Measurements from ENCODE around the gene C11orf98. TPM values are rescaled to one million over a fixed set of nuclear protein-coding genes. Genes with fewer than 3 reads are reported as not detected.
"Not testable (repeated sequence)": the region's sequence is repeated elsewhere in the genome, so short reads cannot be mapped to it uniquely, and the experiment has no call there.

The C11orf98 gene
- polyA plus RNA-seq, 1 donor from 2014 or later, result 92.0 TPM

DNA sequence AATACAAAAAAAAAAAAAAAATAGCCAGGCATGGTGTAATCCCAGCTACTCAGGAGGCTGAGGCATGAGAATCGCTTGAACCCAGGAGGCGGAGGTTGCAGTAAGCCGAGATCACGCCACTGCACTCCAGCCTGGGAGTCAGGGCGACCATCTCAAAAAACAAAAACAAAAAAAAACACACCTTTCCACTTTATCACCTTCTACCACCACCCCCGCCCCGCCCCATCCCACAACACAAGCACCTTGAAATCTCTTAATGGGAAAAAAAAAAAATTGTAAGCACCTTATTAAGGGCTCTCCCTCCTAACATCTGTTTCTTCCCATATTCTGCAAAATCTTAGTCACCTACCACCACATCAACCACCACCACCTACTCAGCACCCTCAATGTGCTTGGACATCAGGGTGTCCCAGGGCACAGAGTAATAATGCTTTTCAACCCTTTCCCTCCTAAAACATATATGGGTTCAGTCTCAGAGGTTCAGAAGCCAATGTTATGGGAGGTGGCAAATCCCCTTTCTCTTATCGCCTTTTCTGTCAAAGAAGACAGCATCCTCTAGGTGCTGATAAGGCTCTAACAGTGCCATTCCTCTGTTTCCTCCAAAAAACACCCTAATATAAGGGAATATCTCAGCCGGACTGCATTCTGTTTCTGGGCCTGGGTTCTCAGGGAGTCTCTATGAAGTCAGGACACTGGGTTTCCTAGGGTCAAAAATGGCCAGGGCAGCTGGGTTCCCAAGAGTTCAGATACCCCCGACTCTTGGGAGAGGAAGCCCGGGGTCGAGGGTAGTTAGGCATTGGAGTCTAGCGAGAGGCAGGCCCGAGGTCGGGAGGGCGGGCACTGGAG, 12.6 kb downstream of the C11orf98 start:
- H3K9me2 ChIP-seq (ENCODE audit: insufficient read depth, low read length), result no peaks in the 10 kb centered on the region
- H3K9ac ChIP-seq (ENCODE audit: low read length), result peak overlapping the region; percentile 81
- H3K4me2 ChIP-seq (ENCODE audit: low read length), result peak overlapping the region; percentile 61
- H2AFZ ChIP-seq (ENCODE audit: low read depth, low read length), result peak overlapping the region; percentile 43
- H3K79me2 ChIP-seq (replicated peaks; ENCODE audit: insufficient read depth, low read length), result peaks cover 17% of the 10 kb centered on the region
- H3F3A ChIP-seq (ENCODE audit: insufficient read depth, low read length, poor library complexity, severe bottlenecking), result no peaks in the 10 kb centered on the region
- TF ChIP-seq, protein P1, sequence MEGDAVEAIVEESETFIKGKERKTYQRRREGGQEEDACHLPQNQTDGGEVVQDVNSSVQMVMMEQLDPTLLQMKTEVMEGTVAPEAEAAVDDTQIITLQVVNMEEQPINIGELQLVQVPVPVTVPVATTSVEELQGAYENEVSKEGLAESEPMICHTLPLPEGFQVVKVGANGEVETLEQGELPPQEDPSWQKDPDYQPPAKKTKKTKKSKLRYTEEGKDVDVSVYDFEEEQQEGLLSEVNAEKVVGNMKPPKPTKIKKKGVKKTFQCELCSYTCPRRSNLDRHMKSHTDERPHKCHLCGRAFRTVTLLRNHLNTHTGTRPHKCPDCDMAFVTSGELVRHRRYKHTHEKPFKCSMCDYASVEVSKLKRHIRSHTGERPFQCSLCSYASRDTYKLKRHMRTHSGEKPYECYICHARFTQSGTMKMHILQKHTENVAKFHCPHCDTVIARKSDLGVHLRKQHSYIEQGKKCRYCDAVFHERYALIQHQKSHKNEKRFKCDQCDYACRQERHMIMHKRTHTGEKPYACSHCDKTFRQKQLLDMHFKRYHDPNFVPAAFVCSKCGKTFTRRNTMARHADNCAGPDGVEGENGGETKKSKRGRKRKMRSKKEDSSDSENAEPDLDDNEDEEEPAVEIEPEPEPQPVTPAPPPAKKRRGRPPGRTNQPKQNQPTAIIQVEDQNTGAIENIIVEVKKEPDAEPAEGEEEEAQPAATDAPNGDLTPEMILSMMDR (IDR thresholded peaks at IDR 0.05; ENCODE audit: poor library complexity, severe bottlenecking), result no peak
- TF ChIP-seq MXI1 (conservative IDR thresholded peaks at IDR 0.05; ENCODE audit: poor library complexity, severe bottlenecking), result no peak
- TF ChIP-seq EP300 (conservative IDR thresholded peaks at IDR 0.05; ENCODE audit: poor library complexity, severe bottlenecking), result no peak
- no peak for TF ChIP-seq EZH2 (IDR thresholded peaks at IDR 0.05; ENCODE audit: borderline replicate concordance, insufficient read depth, low read length, poor library complexity, severe bottlenecking)
- no peak for TF ChIP-seq RAD21 (conservative IDR thresholded peaks at IDR 0.05)
- TF ChIP-seq TAF1 (IDR thresholded peaks at IDR 0.05; ENCODE audit: low read depth), result no peak
- no peak for TF ChIP-seq SMC3 (conservative IDR thresholded peaks at IDR 0.05; ENCODE audit: poor library complexity)
- peak overlapping the region; percentile 71 for H3K27ac ChIP-seq (ENCODE audit: low read length)
- no peaks in the 10 kb centered on the region for H3K36me3 ChIP-seq (ENCODE audit: insufficient read depth, low read length)
- H3K27me3 ChIP-seq (ENCODE audit: insufficient read depth, low read depth, low read length), result no peaks in the 10 kb centered on the region
- no peaks in the 10 kb centered on the region for H4K20me1 ChIP-seq (ENCODE audit: insufficient read depth)
- H3K4me3 ChIP-seq (ENCODE audit: low read length), result peak overlapping the region; percentile 81
- no peaks in the 10 kb centered on the region for H3K9me3 ChIP-seq (ENCODE audit: low read length)

DNA sequence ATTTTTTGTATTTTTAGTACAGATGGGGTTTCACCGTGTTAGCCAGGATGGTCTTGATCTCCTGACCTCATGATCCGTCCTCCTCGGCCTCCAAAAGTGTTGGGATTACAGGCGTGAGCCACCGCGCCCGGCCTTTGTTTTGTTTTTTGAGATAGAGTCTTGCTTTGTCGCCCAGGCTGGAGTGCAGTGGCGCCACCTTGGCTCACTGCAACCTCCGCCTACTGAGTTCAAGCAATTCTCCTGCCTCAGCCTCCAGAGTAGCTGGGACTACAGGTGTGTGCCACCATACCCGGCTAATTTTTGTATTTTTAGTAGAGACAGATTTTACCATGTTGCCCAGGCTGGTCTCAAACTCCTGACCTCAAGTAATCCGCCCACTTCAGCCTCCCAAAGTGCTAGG, 14.7 kb downstream of the C11orf98 start:
- H3K79me2 ChIP-seq (replicated peaks; ENCODE audit: insufficient read depth, low read length), result peaks cover 27% of the 10 kb centered on the region
- H3K9me2 ChIP-seq (ENCODE audit: insufficient read depth, low read length); H3F3A ChIP-seq (ENCODE audit: insufficient read depth, low read length, poor library complexity, severe bottlenecking); H3K9me3 ChIP-seq (ENCODE audit: low read length); H3K4me3 ChIP-seq (ENCODE audit: low read length); H3K9ac ChIP-seq (ENCODE audit: low read length); H4K20me1 ChIP-seq (ENCODE audit: insufficient read depth); H3K27ac ChIP-seq (ENCODE audit: low read length); H2AFZ ChIP-seq (ENCODE audit: low read depth, low read length); H3K36me3 ChIP-seq (ENCODE audit: insufficient read depth, low read length); H3K27me3 ChIP-seq (ENCODE audit: insufficient read depth, low read depth, low read length); H3K4me2 ChIP-seq (ENCODE audit: low read length): not testable (repeated sequence)

DNA sequence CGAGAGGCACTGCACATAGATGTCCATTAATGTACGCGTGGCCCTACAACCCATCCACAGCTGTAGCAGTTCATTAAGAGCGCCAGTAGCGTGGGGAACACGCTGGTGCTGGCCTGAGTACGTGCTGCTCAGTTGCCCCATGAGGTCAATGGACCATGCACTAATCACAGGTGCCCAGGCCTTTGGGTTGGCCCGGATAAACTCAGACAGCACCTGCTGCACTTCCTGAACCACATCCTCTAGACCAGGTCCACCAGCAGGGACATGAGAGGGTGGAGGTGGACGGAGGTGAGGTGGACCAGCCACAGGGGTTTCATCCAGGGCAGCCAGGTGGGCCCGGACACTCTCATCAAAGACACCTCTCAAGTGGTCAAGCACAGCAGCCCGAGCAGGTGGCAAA, 15.5 kb downstream of the C11orf98 start:
- Histone ChIP-seq H3K9me3 (ENCODE audit: low read length) (no peaks in the 10 kb centered on the region), H4K20me1 (ENCODE audit: insufficient read depth) (no peaks in the 10 kb centered on the region), H3K79me2 (replicated peaks; ENCODE audit: insufficient read depth, low read length) (peaks cover 34% of the 10 kb centered on the region), H3K9me2 (ENCODE audit: insufficient read depth, low read length) (no peaks in the 10 kb centered on the region), H3K27me3 (ENCODE audit: insufficient read depth, low read depth, low read length) (no peaks in the 10 kb centered on the region), H3K36me3 (ENCODE audit: insufficient read depth, low read length) (no peaks in the 10 kb centered on the region), H2AFZ (ENCODE audit: low read depth, low read length) (no peak overlapping the region), H3K4me3 (ENCODE audit: low read length) (no peak overlapping the region), H3K4me2 (ENCODE audit: low read length) (no peak overlapping the region), H3F3A (ENCODE audit: insufficient read depth, low read length, poor library complexity, severe bottlenecking) (no peaks in the 10 kb centered on the region), H3K9ac (ENCODE audit: low read length) (no peak overlapping the region), H3K27ac (ENCODE audit: low read length) (no peak overlapping the region)
- TF ChIP-seq, protein P2, sequence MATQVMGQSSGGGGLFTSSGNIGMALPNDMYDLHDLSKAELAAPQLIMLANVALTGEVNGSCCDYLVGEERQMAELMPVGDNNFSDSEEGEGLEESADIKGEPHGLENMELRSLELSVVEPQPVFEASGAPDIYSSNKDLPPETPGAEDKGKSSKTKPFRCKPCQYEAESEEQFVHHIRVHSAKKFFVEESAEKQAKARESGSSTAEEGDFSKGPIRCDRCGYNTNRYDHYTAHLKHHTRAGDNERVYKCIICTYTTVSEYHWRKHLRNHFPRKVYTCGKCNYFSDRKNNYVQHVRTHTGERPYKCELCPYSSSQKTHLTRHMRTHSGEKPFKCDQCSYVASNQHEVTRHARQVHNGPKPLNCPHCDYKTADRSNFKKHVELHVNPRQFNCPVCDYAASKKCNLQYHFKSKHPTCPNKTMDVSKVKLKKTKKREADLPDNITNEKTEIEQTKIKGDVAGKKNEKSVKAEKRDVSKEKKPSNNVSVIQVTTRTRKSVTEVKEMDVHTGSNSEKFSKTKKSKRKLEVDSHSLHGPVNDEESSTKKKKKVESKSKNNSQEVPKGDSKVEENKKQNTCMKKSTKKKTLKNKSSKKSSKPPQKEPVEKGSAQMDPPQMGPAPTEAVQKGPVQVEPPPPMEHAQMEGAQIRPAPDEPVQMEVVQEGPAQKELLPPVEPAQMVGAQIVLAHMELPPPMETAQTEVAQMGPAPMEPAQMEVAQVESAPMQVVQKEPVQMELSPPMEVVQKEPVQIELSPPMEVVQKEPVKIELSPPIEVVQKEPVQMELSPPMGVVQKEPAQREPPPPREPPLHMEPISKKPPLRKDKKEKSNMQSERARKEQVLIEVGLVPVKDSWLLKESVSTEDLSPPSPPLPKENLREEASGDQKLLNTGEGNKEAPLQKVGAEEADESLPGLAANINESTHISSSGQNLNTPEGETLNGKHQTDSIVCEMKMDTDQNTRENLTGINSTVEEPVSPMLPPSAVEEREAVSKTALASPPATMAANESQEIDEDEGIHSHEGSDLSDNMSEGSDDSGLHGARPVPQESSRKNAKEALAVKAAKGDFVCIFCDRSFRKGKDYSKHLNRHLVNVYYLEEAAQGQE (IDR thresholded peaks at IDR 0.05; ENCODE audit: borderline replicate concordance), result no peak
- TF ChIP-seq TAF1 (IDR thresholded peaks at IDR 0.05; ENCODE audit: low read depth), result no peak
- no peak for TF ChIP-seq EZH2 (IDR thresholded peaks at IDR 0.05; ENCODE audit: borderline replicate concordance, insufficient read depth, low read length, poor library complexity, severe bottlenecking)

All from neural cell (in vitro differentiated cells).